Uterus (tissue), 4 donors: ENCODE measurements around the gene GPR146. TPM values are rescaled to one million over a fixed set of nuclear protein-coding genes. Genes with fewer than 3 reads are reported as not detected.

Source experiments
- DNase-seq, 2 donors: peaks; one replicate each; pipeline ENCODE4 v3.0.0-alpha.2; 2019 to 2020
- H3K27ac ChIP-seq, 2 donors: fragments of 200-600 bp; sonication (generic); 1 replicate in 1 of 2; 2 replicates in 1 of 2; pipeline ENCODE4 v1.5.1; 2016 to 2018
- H3K27me3 ChIP-seq, 2 donors: fragments of 200-600 bp; sonication (generic); one replicate each; pipeline ENCODE4 v1.5.1; 2018 to 2019; ENCODE audit warnings: control low read depth in 1 of 2
- H3K36me3 ChIP-seq, 2 donors: fragments of 200-600 bp; sonication (generic); one replicate each; pipeline ENCODE4 v1.5.1; 2019; ENCODE audit warnings: control low read depth in 1 of 2
- H3K4me1 ChIP-seq, 2 donors: fragments of 200-600 bp; sonication (generic); one replicate each; pipeline ENCODE4 v1.5.1; 2018 to 2019; ENCODE audit warnings: control low read depth in 1 of 2
- H3K4me3 ChIP-seq, 2 donors: fragments of 200-600 bp; sonication (generic); 1 replicate in 1 of 2; 2 replicates in 1 of 2; pipeline ENCODE4 v1.5.1; 2018 to 2019; ENCODE audit warnings: mild to moderate bottlenecking in 1 of 2
- H3K9me3 ChIP-seq, 2 donors: fragments of 200-600 bp; sonication (generic); one replicate each; pipeline ENCODE4 v1.5.1; 2019; ENCODE audit warnings: control low read depth in 1 of 2
- POLR2A ChIP-seq, 2 donors: fragments of 450-650 bp; IDR thresholded peaks; one replicate each; pipeline ENCODE4 v1.6.1; 2016; ENCODE audit warnings: antibody characterized with exemption in 2 of 2, mild to moderate bottlenecking in 1 of 2, moderate library complexity in 1 of 2
- intact Hi-C: fragments of 100-400 bp; cut with DNase I; formaldehyde crosslinking; loops from one replicate; pipeline ENCODE4 v1.15.1; 2023; ENCODE audit warnings: low total_unique reads
- total RNA-seq, 4 donors: library from RNA; depleted of rRNA in 3 of 4; stranded (reverse); fragments of >200 nt in 3 of 4; gene quantifications; one replicate each; pipeline versions ENCODE4 v1.1.0 to v1.2.4, GENCODE V29; 2014 to 2023
- TF ChIP-seq, protein P1 (sequence below), 4 experiments: fragments of 200-600 bp in 2 of 4; fragments of 450-650 bp in 2 of 4; sonication (generic) in 2 of 4; IDR thresholded peaks; one replicate each; pipeline ENCODE4 v1.5.1; 2016 to 2019; ENCODE audit warnings: antibody characterized with exemption in 4 of 4, mild to moderate bottlenecking in 2 of 4, moderate library complexity in 1 of 4
- donor health status: DM: yes; HTN: yes; CAD: no.

GPR146 gene
- total RNA-seq, 4 donors from 2014 or later: 10.0 to 110 (median 32.9) TPM

DNA sequence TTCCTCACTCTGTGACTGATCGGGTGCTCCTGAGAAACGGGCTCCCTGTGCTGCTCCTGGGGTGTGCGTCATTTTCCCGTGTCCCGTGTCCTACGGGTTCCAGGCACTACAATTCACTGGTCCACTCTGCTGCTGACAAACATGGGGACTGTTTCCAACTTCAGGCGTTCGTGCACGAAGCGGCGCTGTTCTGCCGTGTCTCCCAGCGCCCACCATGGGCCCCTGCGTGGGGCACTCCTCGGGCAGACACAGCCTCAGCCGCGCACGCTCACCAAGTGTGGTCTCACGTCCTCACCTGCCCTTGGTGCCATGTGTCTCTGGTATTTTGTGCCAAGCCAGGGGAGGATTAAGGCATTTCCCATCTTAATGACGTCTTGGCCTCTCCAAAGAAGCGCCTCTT is 19.0 kb downstream of the GPR146 start:
- intact Hi-C loops: no loop called here

DNA sequence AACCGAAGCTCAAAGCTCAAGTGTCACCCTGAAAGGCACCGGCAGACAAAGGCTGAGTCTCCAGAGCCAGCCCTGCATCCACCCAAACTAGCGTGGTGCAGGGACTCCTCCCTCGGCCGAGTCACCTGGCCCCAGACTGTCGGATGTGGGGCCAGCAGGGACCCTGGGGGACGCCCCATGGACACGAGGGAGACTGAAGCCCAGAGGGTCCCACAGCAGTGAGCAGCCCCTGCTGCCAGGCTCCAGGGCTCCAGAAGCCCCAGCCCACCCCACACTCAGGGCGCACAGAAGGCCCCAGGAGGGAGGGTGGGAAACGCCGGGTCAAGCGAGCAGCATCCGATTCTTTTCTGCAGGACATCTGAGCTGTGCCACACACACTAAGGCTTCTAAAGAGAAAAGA is 20.2 kb downstream of the GPR146 start:
- Histone ChIP-seq H3K4me3 (no peak overlapping the region), H3K9me3 (no peaks in the 10 kb centered on the region), H3K27me3 (no peaks in the 10 kb centered on the region), H3K27ac (no peak overlapping the region), H3K36me3 (no peaks in the 10 kb centered on the region), H3K4me1 (peaks cover 0 to 4% of the 10 kb centered on the region in 2 donors)
- no peak for TF ChIP-seq POLR2A (IDR thresholded peaks at IDR 0.05)
- no peak for DNase-seq
- intact Hi-C loops: loop anchor here (2.0 kb wide), 1 partner anchor 72 kb away; no protein-coding TSS in a partner anchor

More for the DNA sequence above, 19.0 kb downstream of the GPR146 start:
- TF ChIP-seq, protein P1, sequence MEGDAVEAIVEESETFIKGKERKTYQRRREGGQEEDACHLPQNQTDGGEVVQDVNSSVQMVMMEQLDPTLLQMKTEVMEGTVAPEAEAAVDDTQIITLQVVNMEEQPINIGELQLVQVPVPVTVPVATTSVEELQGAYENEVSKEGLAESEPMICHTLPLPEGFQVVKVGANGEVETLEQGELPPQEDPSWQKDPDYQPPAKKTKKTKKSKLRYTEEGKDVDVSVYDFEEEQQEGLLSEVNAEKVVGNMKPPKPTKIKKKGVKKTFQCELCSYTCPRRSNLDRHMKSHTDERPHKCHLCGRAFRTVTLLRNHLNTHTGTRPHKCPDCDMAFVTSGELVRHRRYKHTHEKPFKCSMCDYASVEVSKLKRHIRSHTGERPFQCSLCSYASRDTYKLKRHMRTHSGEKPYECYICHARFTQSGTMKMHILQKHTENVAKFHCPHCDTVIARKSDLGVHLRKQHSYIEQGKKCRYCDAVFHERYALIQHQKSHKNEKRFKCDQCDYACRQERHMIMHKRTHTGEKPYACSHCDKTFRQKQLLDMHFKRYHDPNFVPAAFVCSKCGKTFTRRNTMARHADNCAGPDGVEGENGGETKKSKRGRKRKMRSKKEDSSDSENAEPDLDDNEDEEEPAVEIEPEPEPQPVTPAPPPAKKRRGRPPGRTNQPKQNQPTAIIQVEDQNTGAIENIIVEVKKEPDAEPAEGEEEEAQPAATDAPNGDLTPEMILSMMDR (IDR thresholded peaks at IDR 0.05): no peak
- TF ChIP-seq POLR2A (IDR thresholded peaks at IDR 0.05): no peak
- H3K36me3 ChIP-seq: no peaks in the 10 kb centered on the region
- peaks cover 0 to 4% of the 10 kb centered on the region in 2 donors for H3K4me1 ChIP-seq
- H3K4me3 ChIP-seq: no peak overlapping the region
- H3K27ac ChIP-seq: no peak overlapping the region
- DNase-seq: no peak
- no peaks in the 10 kb centered on the region for H3K9me3 ChIP-seq
- H3K27me3 ChIP-seq: no peaks in the 10 kb centered on the region

DNA sequence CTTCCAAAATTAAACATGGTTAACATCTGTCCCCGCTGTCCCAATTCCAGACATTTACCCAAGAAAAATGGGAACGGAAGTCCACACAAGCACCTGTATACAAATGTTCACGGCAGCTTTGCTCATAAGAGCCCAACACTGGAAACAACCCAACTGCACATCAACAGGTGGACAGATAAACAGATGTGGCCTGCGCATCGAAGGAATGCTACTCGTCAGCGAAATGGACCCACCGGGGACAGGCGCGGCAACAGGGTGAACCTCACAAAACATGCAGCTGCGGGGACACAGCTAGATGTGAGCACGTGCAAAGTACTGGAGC is 20.9 kb downstream of the GPR146 start:
- intact Hi-C loops: loop anchor here (2.0 kb wide), 1 partner anchor 72 kb away; no protein-coding TSS in a partner anchor
- H3K4me3 ChIP-seq: no peak overlapping the region
- peaks cover 0 to 4% of the 10 kb centered on the region in 2 donors for H3K4me1 ChIP-seq
- no peaks in the 10 kb centered on the region for H3K9me3 ChIP-seq
- TF ChIP-seq, protein P1 (IDR thresholded peaks at IDR 0.05): no peak
- no peak for TF ChIP-seq POLR2A (IDR thresholded peaks at IDR 0.05)
- H3K36me3 ChIP-seq: no peaks in the 10 kb centered on the region
- H3K27ac ChIP-seq: no peak overlapping the region
- no peaks in the 10 kb centered on the region for H3K27me3 ChIP-seq
- no peak for DNase-seq

DNA sequence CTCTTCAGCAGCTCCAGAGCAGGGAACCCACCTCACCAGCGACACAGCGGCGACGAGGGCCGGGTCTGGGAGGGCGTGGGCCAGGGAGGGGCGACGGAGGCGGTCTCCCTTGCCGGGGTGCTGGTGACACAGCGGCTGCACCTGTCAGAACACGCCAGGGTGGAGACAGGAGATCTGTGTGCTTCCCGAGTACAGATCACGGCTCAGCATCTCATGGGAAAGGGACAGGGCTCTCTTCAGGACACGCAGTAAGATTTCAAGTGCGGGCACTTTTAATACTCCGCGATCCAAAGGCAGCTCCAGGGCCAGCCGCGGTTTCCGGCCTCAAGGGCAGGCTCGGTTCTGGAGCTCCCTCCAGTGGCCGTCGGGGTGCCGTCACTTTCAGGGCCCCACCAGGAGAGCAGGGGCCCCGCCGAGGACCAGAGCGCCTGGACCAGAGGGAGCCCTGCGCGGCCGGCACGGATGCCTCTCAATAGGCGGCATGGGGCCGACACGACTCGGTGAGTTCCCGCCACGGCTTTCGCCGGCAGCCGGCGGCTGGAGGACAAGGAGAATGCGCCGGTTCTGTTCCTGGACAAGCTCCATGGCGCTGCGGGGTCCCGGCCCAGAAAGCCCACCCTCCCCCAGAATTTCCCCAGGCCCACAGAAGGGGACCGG is 21.4 kb downstream of the GPR146 start:
- H3K27me3 ChIP-seq: no peaks in the 10 kb centered on the region
- H3K4me1 ChIP-seq: peaks cover 0 to 4% of the 10 kb centered on the region in 2 donors
- intact Hi-C loops: loop anchor here (2.0 kb wide), 1 partner anchor 73 kb away; no protein-coding TSS in a partner anchor
- H3K4me3 ChIP-seq: no peak overlapping the region
- no peaks in the 10 kb centered on the region for H3K36me3 ChIP-seq
- DNase-seq: peak; percentile 81 to 84
- H3K9me3 ChIP-seq: no peaks in the 10 kb centered on the region
- TF ChIP-seq, protein P1 (IDR thresholded peaks at IDR 0.05): peak; percentile 95 to 99 (median 98)
- TF ChIP-seq POLR2A (IDR thresholded peaks at IDR 0.05): peak in 1 of 2 donors; percentile 8
- no peak overlapping the region for H3K27ac ChIP-seq

DNA sequence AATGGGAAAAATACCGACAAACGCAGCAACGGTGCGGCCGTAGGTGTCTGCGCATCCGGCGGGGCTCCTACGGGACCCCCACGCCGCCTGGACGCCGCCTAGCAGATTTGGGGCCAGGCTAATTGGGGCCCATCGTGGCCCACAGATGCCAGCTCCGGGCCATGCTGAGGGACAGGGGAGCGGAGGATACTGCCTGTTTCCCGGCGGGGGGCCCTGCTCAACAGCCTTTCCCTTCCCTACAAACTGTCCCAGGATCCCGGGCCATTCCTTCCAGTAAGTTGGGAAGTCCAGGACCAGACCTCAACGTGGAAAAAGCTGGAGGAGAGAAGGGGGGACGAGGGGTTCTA is 21.9 kb downstream of the GPR146 start:
- Histone ChIP-seq H3K4me3 (no peak overlapping the region), H3K27ac (no peak overlapping the region)
- intact Hi-C loops: no loop called here

More for the DNA sequence above, 21.9 kb downstream of the GPR146 start:
- TF ChIP-seq, protein P1 (IDR thresholded peaks at IDR 0.05): no peak
- no peak for TF ChIP-seq POLR2A (IDR thresholded peaks at IDR 0.05)
- no peak for DNase-seq
- Histone ChIP-seq H3K4me1 (peaks cover 0 to 4% of the 10 kb centered on the region in 2 donors), H3K9me3 (no peaks in the 10 kb centered on the region), H3K36me3 (no peaks in the 10 kb centered on the region), H3K27me3 (no peaks in the 10 kb centered on the region)
